Fibroblast of mammary gland (primary cell): ENCODE results near the gene CAMK2A.
A peak's percentile ranks its signal among the peaks of the same experiment; 100 is the strongest.

ENCODE experiments used
- DNase-seq: peaks from one replicate; pipeline ENCODE4 v3.0.0-alpha.2; 2010; ENCODE audit warnings: low read depth
- H3K4me3 ChIP-seq: 2 replicates; pipeline ENCODE4 v1.5.1; 2011; ENCODE audit warnings: low read depth, mild to moderate bottlenecking, low read length, moderate library complexity; ENCODE audit not compliant: control insufficient read depth
- CTCF ChIP-seq: conservative IDR thresholded peaks from 2 replicates; pipeline ENCODE4 v1.5.1; 2011; ENCODE audit warnings: low read depth, low read length, inconsistent platforms; ENCODE audit not compliant: control insufficient read depth, insufficient read depth

The CAMK2A gene

GRCh38 chr5:150318613-150319483 is 29.3 kb upstream of the CAMK2A start:
- no peak for DNase-seq
- no peak overlapping the region for H3K4me3 ChIP-seq
- no peak for TF ChIP-seq CTCF

GRCh38 chr5:150317048-150318003 is 27.8 kb upstream of the CAMK2A start:
- peak; percentile 99 for DNase-seq
- no peak for TF ChIP-seq CTCF
- H3K4me3 ChIP-seq: no peak overlapping the region

- DNase-seq: no peak
- no peak for TF ChIP-seq CTCF
These were observed 26.7 kb upstream of the CAMK2A start for GRCh38 chr5:150316320-150316719.

GRCh38 chr5:150315245-150315644 is 25.7 kb upstream of the CAMK2A start:
- no peak for TF ChIP-seq CTCF
- H3K4me3 ChIP-seq: no peak overlapping the region
- DNase-seq: no peak

More at GRCh38 chr5:150316320-150316719, 26.7 kb upstream of the CAMK2A start:
- no peak overlapping the region for H3K4me3 ChIP-seq

GRCh38 chr5:150313921-150314716 is 24.5 kb upstream of the CAMK2A start:
- TF ChIP-seq CTCF: no peak
- H3K4me3 ChIP-seq: no peak overlapping the region
- no peak for DNase-seq

- no peak for DNase-seq
- TF ChIP-seq CTCF: no peak
- no peak overlapping the region for H3K4me3 ChIP-seq
These were observed 23.9 kb upstream of the CAMK2A start for GRCh38 chr5:150313501-150313900.
